IMR-90 (cell line): Measurements from ENCODE around the gene SHE. TPM values are rescaled to one million over a fixed set of nuclear protein-coding genes. Genes with fewer than 3 reads are reported as not detected.

Source experiments
- ATAC-seq: fragments of 200-7000 bp; cut with Tn5 transposase; 2 replicates; pipeline ENCODE4 v1.9.1; 2020; ENCODE audit warnings: low read depth, mild to moderate bottlenecking, moderate library complexity
- BruUV-seq: library from RNA; stranded (reverse); fragments of 400-500 nt; replicated peaks from 2 replicates; lab custom pipeline; 2021; lab: Mats Ljungman, UMichigan
- CTCF ChIA-PET: fragments of 300-600 bp; formaldehyde crosslinking; extraction: SDS; loops from one replicate; lab custom pipeline; 2021; ENCODE audit warnings: antibody characterized with exemption; lab: Yijun Ruan, JAX
- POLR2A ChIA-PET: fragments of 300-600 bp; sonication (Branson Sonifier 250); formaldehyde crosslinking; loops from one replicate; lab custom pipeline; 2022; ENCODE audit warnings: antibody characterized with exemption; ENCODE audit not compliant: unreplicated experiment; lab: Charles Lee
- DNase-seq: peaks from one replicate; pipeline ENCODE4 v3.0.0; 2013
- H2AFZ ChIP-seq: replicated peaks from 2 replicates; pipeline ENCODE3; 2013; ENCODE audit warnings: low read length, mild to moderate bottlenecking; ENCODE audit not compliant: poor library complexity
- H2AK5ac ChIP-seq: 2 replicates; pipeline ENCODE4 v1.6.1; 2013; ENCODE audit warnings: low read depth, low read length, inconsistent platforms
- H2AK9ac ChIP-seq: replicated peaks from 2 replicates; pipeline ENCODE3; 2013; ENCODE audit warnings: mild to moderate bottlenecking, low read depth, low read length, moderate library complexity; ENCODE audit not compliant: poor library complexity
- H2BK120ac ChIP-seq: 2 replicates; pipeline ENCODE4 v1.6.1; 2013; ENCODE audit warnings: low read depth, low read length, inconsistent platforms
- H2BK15ac ChIP-seq: 3 replicates; pipeline ENCODE4 v1.6.1; 2013; ENCODE audit warnings: low read depth, low read length, inconsistent platforms
- H2BK20ac ChIP-seq: 2 replicates; pipeline ENCODE4 v1.6.1; 2013; ENCODE audit warnings: low read depth, mild to moderate bottlenecking, inconsistent platforms, low read length, moderate library complexity
- H2BK5ac ChIP-seq: 2 replicates; pipeline ENCODE4 v1.6.1; 2013; ENCODE audit warnings: mild to moderate bottlenecking, low read depth, low read length, inconsistent platforms; ENCODE audit not compliant: poor library complexity, severe bottlenecking
- H3K14ac ChIP-seq: replicated peaks from 2 replicates; pipeline ENCODE4 v1.6.1; 2013; ENCODE audit warnings: low read depth, low read length, inconsistent platforms
- H3K18ac ChIP-seq: 2 replicates; pipeline ENCODE4 v1.6.1; 2013; ENCODE audit warnings: low read depth, low read length, control low read depth
- H3K23ac ChIP-seq: 2 replicates; pipeline ENCODE4 v1.6.1; 2013; ENCODE audit warnings: low read depth, low read length, inconsistent platforms
- H3K27ac ChIP-seq: 2 replicates; pipeline ENCODE4 v1.5.1; 2013; ENCODE audit warnings: mild to moderate bottlenecking, control low read depth, low read length; ENCODE audit not compliant: insufficient read depth
- H3K27me3 ChIP-seq: 2 replicates; pipeline ENCODE4 v1.6.1; 2013; ENCODE audit warnings: low read length; ENCODE audit not compliant: control insufficient read depth, insufficient read depth
- H3K36me3 ChIP-seq: 2 replicates; pipeline ENCODE4 v1.6.1; 2013; ENCODE audit warnings: low read length, mixed read lengths; ENCODE audit not compliant: control insufficient read depth, insufficient read depth
- H3K4ac ChIP-seq: 2 replicates; pipeline ENCODE4 v1.6.1; 2013; ENCODE audit warnings: low read depth, low read length, inconsistent platforms
- H3K4me1 ChIP-seq: 2 replicates; pipeline ENCODE4 v1.6.1; 2013; ENCODE audit warnings: low read length, mixed read lengths; ENCODE audit not compliant: control insufficient read depth, insufficient read depth
- H3K4me2 ChIP-seq: 2 replicates; pipeline ENCODE4 v1.6.1; 2013; ENCODE audit warnings: low read depth, mild to moderate bottlenecking, control low read depth, low read length, moderate library complexity
- H3K4me3 ChIP-seq: 2 replicates; pipeline ENCODE4 v1.5.1; 2013; ENCODE audit warnings: low read depth, mild to moderate bottlenecking, control low read depth, low read length, moderate library complexity; ENCODE audit not compliant: insufficient read depth
- H3K56ac ChIP-seq: 2 replicates; pipeline ENCODE4 v1.6.1; 2013; ENCODE audit warnings: low read length, inconsistent platforms; ENCODE audit not compliant: insufficient read depth; ENCODE audit errors: extremely low read depth
- H3K79me1 ChIP-seq, 2 experiments: 2 replicates each; pipeline ENCODE4 v1.6.1; 2013; ENCODE audit warnings: low read length in 2 of 2, inconsistent platforms in 1 of 2, low read depth in 1 of 2
- H3K9ac ChIP-seq: 2 replicates; pipeline ENCODE4 v1.6.1; 2013; ENCODE audit warnings: low read depth, low read length, control low read depth
- H3K9me1 ChIP-seq: 2 replicates; pipeline ENCODE4 v1.6.1; 2013; ENCODE audit warnings: low read length, inconsistent platforms; ENCODE audit not compliant: insufficient read depth
- H3K9me3 ChIP-seq: 2 replicates; pipeline ENCODE4 v1.6.1; 2013; ENCODE audit warnings: low read length; ENCODE audit not compliant: control insufficient read depth, insufficient read depth
- H4K20me1 ChIP-seq: 2 replicates; pipeline ENCODE4 v1.6.1; 2013; ENCODE audit warnings: low read length, inconsistent platforms; ENCODE audit not compliant: insufficient read depth
- H4K5ac ChIP-seq: 2 replicates; pipeline ENCODE4 v1.6.1; 2013; ENCODE audit warnings: mild to moderate bottlenecking, low read depth, low read length, control low read depth
- H4K8ac ChIP-seq, 2 experiments: 2 replicates each; pipeline ENCODE4 v1.6.1; 2013; ENCODE audit warnings: low read depth in 2 of 2, low read length in 2 of 2, control low read depth in 1 of 2, inconsistent platforms in 1 of 2
- H4K91ac ChIP-seq: 2 replicates; pipeline ENCODE4 v1.6.1; 2013; ENCODE audit warnings: low read depth, low read length, inconsistent platforms; ENCODE audit not compliant: insufficient read depth
- BHLHE40 ChIP-seq: fragments of 150-350 bp; IDR thresholded peaks from 2 replicates; pipeline ENCODE4 v1.6.1; 2016; ENCODE audit warnings: mild to moderate bottlenecking, low read depth, low read length
- CEBPB ChIP-seq: IDR thresholded peaks from 2 replicates; pipeline ENCODE4 v1.6.1; 2012; ENCODE audit warnings: low read depth, low read length, improper control_type of control experiment
- CHD1 ChIP-seq: IDR thresholded peaks from 2 replicates; pipeline ENCODE4 v1.6.1; 2012; ENCODE audit warnings: low read depth, low read length, improper control_type of control experiment
- FOS ChIP-seq: fragments of 150-350 bp; IDR thresholded peaks from 2 replicates; pipeline ENCODE4 v1.6.1; 2016; ENCODE audit warnings: low read depth, low read length
- MAFK ChIP-seq: IDR thresholded peaks from 2 replicates; pipeline ENCODE4 v1.6.1; 2012; ENCODE audit warnings: low read depth, low read length, improper control_type of control experiment
- MAZ ChIP-seq: IDR thresholded peaks from 2 replicates; pipeline ENCODE4 v1.6.1; 2012; ENCODE audit warnings: low read depth, mild to moderate bottlenecking, low read length, improper control_type of control experiment, moderate library complexity, borderline replicate concordance
- MXI1 ChIP-seq: IDR thresholded peaks from 2 replicates; pipeline ENCODE4 v1.6.1; 2012; ENCODE audit warnings: low read depth, mild to moderate bottlenecking, low read length, moderate library complexity, borderline replicate concordance
- NFE2L2 ChIP-seq: fragments of 150-350 bp; IDR thresholded peaks from 2 replicates; pipeline ENCODE4 v1.6.1; 2016; ENCODE audit warnings: low read depth, mild to moderate bottlenecking, low read length
- POLR2A ChIP-seq: IDR thresholded peaks from 2 replicates; pipeline ENCODE4 v1.6.1; 2012; ENCODE audit warnings: mild to moderate bottlenecking, low read depth, low read length
- RAD21 ChIP-seq: IDR thresholded peaks from 2 replicates; pipeline ENCODE4 v1.6.1; 2012; ENCODE audit warnings: low read length, improper control_type of control experiment
- RCOR1 ChIP-seq: IDR thresholded peaks from 2 replicates; pipeline ENCODE4 v1.6.1; 2012; ENCODE audit warnings: mild to moderate bottlenecking, low read length, improper control_type of control experiment; ENCODE audit not compliant: insufficient replicate concordance
- RFX5 ChIP-seq: IDR thresholded peaks from 2 replicates; pipeline ENCODE4 v1.8.0; 2012; ENCODE audit warnings: low read depth, mild to moderate bottlenecking, low read length, moderate library complexity
- WGBS, 2 experiments: methylation state at CpG; one replicate each; pipeline versions ENCODE4 v1.1.5 to v1.1.7; 2013; ENCODE audit warnings: missing lambda C conversion rate in 2 of 2; ENCODE audit not compliant: insufficient read length in 1 of 2; ENCODE audit errors: extremely low coverage in 2 of 2; 5-methylcytosine and 5-hydroxymethylcytosine counted together
- dilution Hi-C: fragments of 300-500 bp; cut with HindIII; formaldehyde crosslinking; loops from one replicate; pipeline ENCODE4 v1.14.3; 2018; ENCODE audit warnings: low sequenced_read_pairs; ENCODE audit not compliant: unreplicated experiment
- in situ Hi-C: fragments of 300-500 bp; cut with MboI; formaldehyde crosslinking; loops from 3 replicates; pipeline ENCODE4 v1.14.3; 2019; ENCODE audit warnings: low sequenced_read_pairs, inconsistent platforms, mixed read lengths
- intact Hi-C: fragments of 100-400 bp; cut with micrococcal nuclease; formaldehyde crosslinking; loops from 2 replicates; pipeline ENCODE4 v1.10.0; 2022
- polyA plus RNA-seq, 3 experiments: library from polyadenylated mRNA; depleted of rRNA; stranded (reverse); fragments of >200 nt; gene quantifications; 2 replicates each; pipeline ENCODE4 v1.2.3, GENCODE V29; 2012; ENCODE audit warnings: low replicate concordance in 1 of 3
- total RNA-seq: library from RNA; depleted of rRNA; stranded (reverse); fragments of >200 nt; gene quantifications from 2 replicates; pipeline ENCODE4 v1.2.3, GENCODE V29; 2012
- TF ChIP-seq, protein P1 (sequence below): fragments of 150-350 bp; IDR thresholded peaks from 2 replicates; pipeline ENCODE4 v1.6.1; 2017; ENCODE audit warnings: mild to moderate bottlenecking, antibody characterized with exemption, low read length, low read depth
- TF ChIP-seq, protein P2 (sequence below): conservative IDR thresholded peaks from 2 replicates; pipeline ENCODE4 v1.5.1; 2012; ENCODE audit warnings: mild to moderate bottlenecking, low read depth, low read length, improper control_type of control experiment
- TF ChIP-seq, protein P3 (sequence below): fragments of 150-350 bp; IDR thresholded peaks from 2 replicates; pipeline ENCODE4 v1.6.1; 2016; ENCODE audit warnings: low read depth, mild to moderate bottlenecking, low read length, moderate library complexity, borderline replicate concordance

The SHE gene
- total and polyA plus RNA-seq, 2 of the 4 experiments (the other 2 are of a cell fraction) = not detected

DNA sequence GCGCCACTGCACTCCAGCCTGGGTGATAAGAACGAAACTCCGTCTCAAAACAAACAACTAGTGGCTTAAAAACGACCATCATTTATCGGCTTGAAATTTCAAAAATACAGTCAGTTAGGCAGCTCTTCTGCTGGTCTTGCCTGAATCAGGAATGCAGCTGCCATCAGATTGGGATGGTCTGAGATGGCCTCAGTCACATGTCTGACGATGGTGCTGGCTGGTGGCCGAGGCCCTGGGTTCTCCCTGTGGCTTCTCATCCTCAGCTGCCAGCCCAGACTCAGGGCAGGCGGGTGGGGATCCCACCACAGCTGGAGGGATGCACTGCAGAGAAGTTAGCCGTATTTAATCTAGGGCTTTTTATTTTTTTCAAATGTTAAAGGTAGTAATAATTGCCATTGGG lies 65.8 kb downstream of the SHE start:
- Histone ChIP-seq H2AK9ac (no peak overlapping the region), H4K8ac (no peak overlapping the region), H3K9me1 (peaks cover 11% of the 10 kb centered on the region), H4K5ac (no peak overlapping the region), H3K4ac (no peak overlapping the region), H3K4me3 (no peak overlapping the region), H3K36me3 (peaks cover 41% of the 10 kb centered on the region), H2BK20ac (no peak overlapping the region), H3K27me3 (peaks cover 18% of the 10 kb centered on the region), H4K91ac (no peak overlapping the region), H3K23ac (no peak overlapping the region), H2BK5ac (no peak overlapping the region), H3K4me2 (no peak overlapping the region), H3K9me3 (no peaks in the 10 kb centered on the region), H2AK5ac (no peak overlapping the region), H4K20me1 (peaks cover 17% of the 10 kb centered on the region), H3K18ac (no peak overlapping the region), H3K79me1 (no peaks in the 10 kb centered on the region), H3K27ac (no peak overlapping the region), H3K56ac (no peak overlapping the region), H2BK15ac (no peak overlapping the region), H3K9ac (no peak overlapping the region), H3K14ac (no peak overlapping the region), H3K4me1 (peaks cover 9% of the 10 kb centered on the region), H2BK120ac (no peak overlapping the region), H2AFZ (no peak overlapping the region)
- WGBS, 2 experiments = 80% methylated on average over 1 of the region's 9 CpGs; no CpG with 5 or more reads in 1 of the 2 experiments
- in situ Hi-C loops (no loop called here), dilution Hi-C loops (no loop called here), intact Hi-C loops (no loop called here)
- DNase-seq (no peak), ATAC-seq (no peak)
- TF ChIP-seq FOS (no peak), RFX5 (no peak), NFE2L2 (no peak), BHLHE40 (no peak), CHD1 (no peak), MXI1 (no peak), MAZ (no peak), POLR2A (no peak), RAD21 (no peak), CEBPB (no peak), MAFK (no peak), RCOR1 (no peak)
- TF ChIP-seq, protein P1, sequence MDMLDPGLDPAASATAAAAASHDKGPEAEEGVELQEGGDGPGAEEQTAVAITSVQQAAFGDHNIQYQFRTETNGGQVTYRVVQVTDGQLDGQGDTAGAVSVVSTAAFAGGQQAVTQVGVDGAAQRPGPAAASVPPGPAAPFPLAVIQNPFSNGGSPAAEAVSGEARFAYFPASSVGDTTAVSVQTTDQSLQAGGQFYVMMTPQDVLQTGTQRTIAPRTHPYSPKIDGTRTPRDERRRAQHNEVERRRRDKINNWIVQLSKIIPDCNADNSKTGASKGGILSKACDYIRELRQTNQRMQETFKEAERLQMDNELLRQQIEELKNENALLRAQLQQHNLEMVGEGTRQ = no peak
- TF ChIP-seq, protein P2, sequence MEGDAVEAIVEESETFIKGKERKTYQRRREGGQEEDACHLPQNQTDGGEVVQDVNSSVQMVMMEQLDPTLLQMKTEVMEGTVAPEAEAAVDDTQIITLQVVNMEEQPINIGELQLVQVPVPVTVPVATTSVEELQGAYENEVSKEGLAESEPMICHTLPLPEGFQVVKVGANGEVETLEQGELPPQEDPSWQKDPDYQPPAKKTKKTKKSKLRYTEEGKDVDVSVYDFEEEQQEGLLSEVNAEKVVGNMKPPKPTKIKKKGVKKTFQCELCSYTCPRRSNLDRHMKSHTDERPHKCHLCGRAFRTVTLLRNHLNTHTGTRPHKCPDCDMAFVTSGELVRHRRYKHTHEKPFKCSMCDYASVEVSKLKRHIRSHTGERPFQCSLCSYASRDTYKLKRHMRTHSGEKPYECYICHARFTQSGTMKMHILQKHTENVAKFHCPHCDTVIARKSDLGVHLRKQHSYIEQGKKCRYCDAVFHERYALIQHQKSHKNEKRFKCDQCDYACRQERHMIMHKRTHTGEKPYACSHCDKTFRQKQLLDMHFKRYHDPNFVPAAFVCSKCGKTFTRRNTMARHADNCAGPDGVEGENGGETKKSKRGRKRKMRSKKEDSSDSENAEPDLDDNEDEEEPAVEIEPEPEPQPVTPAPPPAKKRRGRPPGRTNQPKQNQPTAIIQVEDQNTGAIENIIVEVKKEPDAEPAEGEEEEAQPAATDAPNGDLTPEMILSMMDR = no peak
- TF ChIP-seq, protein P3, sequence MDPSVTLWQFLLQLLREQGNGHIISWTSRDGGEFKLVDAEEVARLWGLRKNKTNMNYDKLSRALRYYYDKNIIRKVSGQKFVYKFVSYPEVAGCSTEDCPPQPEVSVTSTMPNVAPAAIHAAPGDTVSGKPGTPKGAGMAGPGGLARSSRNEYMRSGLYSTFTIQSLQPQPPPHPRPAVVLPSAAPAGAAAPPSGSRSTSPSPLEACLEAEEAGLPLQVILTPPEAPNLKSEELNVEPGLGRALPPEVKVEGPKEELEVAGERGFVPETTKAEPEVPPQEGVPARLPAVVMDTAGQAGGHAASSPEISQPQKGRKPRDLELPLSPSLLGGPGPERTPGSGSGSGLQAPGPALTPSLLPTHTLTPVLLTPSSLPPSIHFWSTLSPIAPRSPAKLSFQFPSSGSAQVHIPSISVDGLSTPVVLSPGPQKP = no peak
- ChIA-PET CTCF (no interaction called here), POLR2A (no interaction called here)
- BruUV-seq = no TSS peak
